NCI-H128 (cell line): Measurements from ENCODE around the gene MPZL1.

Source experiments
- DNase-seq: peaks from one replicate; lab custom pipeline; 2025; ENCODE audit not compliant: unreplicated experiment; lab: John Stamatoyannopoulos, UW

Gene MPZL1

DNA sequence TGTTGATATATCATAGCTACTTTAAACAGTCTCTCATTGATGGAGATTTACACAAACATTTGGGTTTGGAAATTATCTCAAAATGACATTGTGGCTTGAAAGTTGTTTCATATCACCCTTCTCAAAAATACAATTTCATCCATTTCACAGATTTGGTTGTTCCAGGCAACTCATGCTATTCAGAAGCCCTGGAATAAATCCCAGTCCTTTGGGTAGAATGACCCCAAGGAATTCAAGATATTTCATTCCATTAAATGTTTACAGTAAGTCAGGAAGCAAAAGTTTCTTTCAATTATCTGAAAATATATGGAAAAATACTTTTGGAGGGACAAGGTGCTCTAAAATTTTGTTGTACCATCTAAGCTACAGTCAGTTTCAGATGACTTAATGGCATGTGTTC, 27.1 kb downstream of the MPZL1 start:
- DNase-seq = no peak

DNA sequence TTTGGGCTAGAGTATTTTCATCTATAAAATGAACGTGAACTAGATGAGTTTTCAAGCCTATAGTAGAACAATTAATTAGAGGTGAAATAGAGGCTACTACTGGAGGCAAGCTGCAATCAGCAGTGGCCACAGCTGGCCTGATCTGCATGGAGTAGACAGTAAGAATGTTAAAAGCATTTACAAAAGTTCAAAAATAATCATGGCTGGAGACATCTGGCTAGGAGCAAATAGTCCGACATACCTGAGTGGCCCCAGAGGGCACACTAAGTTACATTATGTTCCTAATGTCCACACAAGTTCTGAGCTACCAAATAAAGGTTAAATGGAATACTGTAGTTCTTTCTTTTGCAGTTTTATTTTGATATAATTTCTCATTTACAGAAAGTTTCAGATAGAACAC, 28.0 kb downstream of the MPZL1 start:
- DNase-seq = no peak

DNA sequence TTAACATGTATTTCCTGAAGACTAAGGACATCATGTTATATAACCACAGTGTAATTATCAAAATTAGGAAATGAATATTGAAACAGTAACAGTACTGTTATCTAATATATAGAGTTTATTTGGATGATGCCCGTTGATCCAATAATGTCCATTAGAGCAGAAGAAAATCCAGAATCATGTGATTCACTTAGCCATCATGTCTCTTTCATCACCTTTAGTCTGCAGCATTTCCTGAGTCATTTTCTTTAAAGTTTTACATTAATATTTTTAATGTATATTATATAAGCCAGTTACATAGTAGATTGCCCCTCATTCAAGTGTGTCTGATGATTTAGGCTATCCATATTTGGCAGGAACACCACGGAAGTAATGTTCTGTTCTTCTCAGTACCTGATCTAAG, 28.9 kb downstream of the MPZL1 start:
- no peak for DNase-seq

DNA sequence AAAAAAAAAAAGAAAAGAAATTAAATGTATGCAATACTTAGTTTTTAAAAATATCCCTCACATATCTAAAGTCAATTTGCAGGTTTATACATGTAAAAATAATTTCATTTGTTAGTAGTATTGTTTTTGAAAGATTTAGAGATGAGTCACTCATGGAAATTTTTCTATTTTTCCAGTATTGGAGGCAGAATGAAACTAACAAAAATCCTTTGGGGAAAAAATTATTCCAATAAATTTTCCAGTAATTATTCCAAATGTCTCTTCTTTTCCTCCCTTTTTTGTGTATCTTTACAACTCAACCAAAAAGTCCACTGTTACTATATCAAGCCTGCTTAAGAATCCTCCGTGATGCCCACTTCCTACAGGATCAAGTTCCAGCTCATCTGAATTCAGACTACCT, 29.9 kb downstream of the MPZL1 start:
- no peak for DNase-seq

DNA sequence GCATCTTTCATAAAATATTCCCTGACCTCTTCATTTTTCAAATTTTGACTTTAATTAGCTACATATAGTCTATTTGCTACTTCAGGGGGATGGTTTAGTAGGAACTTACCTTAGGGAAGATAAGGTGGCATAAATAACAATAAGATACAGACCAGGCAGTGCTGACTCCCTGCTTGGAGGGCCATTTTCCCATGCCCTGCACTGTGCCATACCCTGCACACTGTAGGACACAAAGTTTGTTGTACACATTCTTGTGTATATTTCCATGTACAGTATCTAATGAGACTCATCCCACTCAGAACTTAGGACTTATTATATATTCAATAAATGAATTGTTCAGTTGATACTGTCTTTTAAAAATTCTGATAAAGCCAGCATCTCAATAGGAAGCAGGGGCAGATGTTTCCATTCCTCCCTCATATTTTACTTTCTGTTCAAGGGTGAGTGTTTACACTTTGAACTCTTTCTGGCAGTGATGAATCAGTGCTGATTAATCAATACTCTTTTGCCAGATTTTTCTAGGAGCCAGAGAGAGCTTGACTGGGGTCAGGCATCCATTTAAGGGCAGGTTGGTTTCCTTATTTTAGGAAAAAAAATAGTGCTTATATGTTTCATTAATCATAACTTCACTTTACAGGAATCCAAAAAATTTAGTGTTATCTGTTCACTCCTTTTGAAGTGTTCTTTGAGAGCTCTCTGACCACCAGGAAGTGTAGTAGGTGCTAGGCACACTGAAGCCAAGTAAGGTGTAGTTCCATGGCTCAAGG, 30.6 kb downstream of the MPZL1 start:
- DNase-seq = no peak

DNA sequence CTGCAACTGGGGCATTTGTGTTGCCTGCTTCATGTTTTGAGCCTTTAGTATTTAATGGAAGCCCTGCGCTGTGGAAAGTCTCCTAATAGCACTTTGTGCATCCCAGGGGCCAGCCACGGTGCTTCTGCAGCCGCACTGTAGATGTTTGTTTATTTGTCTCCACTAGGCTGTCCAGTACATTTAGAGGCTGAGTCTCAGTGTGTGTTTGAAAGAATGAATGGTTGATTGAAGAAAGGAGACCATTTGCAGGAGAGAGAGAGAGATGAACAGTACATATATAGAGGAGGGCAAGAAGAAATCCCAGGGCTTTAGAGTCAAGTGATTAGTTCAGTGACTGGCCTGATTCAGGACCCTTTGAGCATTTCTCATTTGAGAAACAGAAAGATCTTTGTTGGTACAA, 33.9 kb downstream of the MPZL1 start:
- no peak for DNase-seq

DNA sequence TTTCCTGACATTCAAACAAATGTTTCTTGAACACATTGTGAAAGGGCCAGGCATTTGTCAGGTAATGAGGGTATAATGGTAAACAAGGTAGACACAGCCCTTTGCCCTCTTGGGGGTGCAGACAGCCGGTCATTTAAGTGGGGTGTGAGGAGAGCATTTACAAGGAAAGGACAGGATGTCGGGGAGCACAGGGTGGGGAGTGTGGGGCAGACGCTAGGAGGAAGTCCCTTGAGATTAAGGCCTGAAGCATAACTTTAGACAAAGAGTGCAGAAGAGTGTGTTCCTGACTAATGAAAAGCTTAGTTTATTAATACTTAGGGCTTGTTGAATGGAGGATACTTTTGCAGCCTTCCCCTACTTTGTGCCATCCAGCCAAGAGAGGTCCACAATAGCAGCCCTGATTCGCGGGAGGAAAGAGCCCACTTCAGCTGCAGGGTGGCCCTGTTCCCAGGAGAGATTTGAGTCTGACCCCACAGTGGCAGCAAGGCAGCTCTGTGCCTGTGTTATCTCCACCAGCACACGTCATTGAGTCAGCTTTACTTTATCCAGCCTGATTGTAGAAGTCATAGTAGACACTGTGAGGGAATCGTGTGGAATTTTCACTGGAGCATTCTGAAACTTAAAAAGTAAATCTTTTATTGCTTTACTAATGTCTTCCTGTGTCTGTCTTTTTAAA, 35.1 kb downstream of the MPZL1 start:
- no peak for DNase-seq

DNA sequence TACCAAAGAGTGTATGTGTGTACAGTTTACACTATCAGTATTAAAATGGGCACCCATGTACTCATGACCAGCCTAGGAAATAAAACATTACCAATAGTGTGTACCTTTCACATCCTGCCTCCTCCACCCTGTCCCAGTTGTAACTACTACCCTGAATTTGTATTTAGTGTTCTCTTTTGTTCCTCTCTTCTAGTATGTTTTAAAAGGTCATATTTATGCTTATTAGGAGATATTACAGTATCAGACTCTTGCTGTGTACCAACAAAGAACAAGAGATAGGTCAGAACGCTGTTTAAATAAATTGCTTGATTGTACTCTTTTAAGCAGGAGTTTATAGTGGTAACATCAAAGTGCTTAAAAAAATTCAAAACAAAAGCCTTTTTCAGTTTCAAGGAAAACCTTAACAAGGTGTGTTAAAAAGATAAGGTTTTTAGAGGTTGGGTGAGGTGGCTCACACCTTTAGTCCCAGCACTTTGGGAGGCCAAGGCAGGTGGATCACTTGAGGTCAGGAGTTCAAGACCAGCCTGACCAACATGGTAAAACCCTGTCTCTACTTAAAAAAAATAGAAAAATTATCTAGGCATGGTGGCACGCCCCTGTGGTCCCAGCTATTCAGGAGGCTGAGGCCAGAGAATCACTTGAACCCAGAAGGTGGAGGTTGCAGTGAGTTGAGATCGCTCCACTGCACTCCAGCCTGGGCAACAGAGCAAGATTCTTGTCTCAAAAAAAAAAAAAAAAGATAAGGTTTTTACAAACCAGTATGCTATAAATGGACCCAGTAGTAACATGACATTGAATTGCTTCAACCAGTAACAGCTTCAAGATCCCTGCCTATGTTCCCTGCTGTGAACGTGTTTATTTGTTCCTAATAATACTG, 35.9 kb downstream of the MPZL1 start:
- DNase-seq = no peak

DNA sequence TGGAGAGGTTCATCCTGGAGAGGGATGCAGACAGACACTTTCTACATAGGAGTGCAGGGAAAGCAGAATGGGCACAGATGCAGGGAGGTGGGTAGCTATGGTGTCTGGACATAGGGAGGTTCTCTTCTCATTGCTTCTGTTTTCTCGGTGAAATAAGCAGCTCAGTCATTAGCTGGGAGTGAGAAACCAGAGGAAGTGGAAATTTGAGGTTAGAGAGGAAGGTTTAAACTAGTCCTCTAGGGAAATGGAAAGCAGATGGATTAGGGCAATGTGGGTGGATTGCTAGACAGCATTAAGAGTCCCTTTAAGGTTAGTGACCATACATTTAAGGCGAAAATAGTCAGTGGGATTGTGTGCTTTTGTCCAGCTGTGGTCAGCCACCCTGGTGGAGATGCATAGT, 39.6 kb downstream of the MPZL1 start:
- no peak for DNase-seq

DNA sequence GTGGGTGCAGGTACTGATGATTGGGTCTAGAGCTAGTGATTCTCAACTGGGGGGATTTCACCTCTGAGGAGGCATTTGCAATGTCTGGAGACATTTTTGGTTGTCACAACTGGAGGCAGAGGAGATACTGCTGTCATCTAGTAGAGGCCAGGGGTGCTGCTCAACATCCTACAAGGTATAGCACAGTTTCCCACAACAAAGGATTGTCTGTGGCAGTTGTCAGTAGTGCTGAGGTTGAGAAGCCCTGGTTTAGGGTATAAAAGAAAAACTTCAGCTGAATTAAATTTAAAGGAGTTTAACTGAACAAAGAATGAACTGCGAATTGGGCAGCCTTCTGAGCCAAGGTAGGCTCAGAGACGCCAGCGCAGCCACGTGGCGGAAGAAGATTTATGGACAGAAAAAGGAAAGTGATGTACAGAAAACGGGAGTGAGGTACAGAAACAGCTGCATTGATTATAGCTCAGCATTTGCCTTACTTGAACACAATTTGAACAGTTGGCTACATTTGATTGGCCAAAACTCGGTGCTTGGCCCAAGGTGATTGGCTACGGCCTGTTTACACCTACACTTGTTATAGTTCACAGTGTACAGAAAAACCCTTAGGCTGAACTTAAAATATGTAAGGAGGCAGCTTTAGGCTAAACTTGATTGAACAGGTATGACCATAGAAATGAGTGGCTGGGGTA, 40.4 kb downstream of the MPZL1 start:
- no peak for DNase-seq

DNA sequence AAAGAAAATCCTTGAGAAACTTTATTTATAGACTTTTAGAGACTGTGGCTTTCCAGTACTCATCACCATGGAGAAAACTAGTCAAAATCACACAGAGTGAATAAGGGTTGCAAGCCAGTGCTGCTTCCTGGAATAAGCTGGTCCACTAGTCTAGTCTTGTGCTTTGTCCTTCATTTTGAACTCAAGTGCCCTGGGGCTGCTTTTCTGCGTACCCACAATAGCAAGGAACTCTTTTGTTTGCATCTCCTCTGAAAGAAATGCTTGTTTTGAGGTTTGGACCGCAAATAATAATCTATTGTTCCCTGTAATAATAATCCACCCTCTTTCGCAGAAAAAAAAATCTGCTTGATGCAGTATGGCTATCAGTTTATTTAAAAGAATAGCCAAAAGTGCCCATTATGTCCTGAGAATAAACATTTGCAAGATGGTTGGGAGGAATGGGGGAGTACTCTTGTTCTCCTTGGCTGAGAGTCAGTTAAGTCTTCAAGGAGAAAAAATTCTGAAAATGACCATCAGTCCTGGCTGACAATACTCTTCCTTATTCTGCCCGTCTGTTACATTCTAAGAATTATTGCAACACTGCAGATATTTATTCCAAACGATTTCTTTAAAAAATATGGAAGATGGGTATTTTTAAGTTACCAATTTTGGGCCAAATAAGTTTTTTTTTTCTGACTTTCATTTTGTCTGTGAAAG, 41.9 kb downstream of the MPZL1 start:
- DNase-seq = no peak

DNA sequence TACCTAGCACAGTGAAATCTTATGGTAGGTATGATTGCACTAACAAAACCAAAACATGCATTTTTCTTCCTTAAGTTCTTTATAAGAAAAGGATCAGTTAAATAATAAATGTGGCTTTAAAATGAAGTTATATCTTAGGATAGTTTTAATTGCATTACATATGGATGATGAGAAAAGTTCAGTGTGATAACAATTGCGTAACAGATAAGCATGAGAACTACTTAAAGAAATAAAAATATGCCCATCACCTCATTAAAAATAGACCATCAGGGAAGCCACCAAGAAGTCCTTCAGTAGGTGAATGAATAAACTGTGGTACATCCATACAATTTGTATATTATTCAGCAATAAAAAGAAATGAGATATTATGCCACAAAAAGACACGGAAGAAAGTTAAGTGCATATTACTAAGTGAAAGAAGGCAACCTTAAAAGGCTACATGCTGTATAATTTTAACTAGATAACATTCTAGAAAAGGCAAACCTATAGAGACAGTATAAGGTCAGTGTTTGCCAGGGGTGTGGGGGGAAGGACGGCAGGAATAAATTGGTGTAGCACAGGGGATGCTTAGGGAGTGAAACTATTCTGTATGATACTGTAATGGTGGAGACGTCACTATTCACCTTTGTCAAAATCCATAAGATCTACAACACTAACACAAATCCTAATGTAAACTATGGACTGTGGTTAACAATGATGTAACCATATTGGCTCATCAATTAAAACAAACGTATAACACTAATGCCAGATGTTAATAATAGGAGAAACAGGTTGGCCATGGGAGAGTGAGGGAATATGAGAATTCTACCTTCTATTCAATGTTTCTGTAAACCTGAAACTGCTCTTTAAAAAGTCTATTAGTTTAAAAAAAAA, 42.9 kb downstream of the MPZL1 start:
- DNase-seq = no peak

DNA sequence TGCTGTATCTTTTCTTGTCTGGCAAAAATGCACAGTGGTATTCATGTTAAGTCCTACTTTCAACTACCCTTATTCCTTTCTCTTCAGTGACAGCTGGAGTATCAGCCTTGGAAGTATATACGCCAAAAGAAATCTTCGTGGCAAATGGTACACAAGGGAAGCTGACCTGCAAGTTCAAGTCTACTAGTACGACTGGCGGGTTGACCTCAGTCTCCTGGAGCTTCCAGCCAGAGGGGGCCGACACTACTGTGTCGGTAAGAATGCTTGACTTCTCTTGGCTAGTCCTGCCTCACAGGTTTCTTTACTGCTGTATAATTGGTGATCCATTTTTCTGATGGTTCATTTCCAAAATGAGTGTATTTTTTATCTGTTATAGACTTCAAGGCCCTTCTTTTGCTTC, 43.7 kb downstream of the MPZL1 start:
- no peak for DNase-seq

DNA sequence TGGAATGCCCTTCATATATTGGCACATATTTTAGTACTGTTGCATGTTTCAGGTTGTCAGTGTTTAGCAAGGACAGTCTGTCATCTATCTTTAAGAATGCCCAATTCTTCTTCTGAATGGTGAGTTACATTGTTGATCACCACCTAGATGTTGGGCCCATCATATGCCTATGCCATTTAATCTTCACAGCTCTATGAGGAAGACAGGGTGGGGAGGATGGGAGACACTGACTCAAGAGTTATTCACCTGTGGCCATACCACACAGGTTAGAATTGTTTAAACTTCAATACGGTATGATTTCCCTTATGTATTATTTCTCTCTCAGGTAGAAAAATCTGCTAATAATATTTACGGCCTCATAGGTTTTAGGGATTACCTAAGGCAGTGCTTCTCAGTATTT, 44.8 kb downstream of the MPZL1 start:
- DNase-seq = no peak

DNA sequence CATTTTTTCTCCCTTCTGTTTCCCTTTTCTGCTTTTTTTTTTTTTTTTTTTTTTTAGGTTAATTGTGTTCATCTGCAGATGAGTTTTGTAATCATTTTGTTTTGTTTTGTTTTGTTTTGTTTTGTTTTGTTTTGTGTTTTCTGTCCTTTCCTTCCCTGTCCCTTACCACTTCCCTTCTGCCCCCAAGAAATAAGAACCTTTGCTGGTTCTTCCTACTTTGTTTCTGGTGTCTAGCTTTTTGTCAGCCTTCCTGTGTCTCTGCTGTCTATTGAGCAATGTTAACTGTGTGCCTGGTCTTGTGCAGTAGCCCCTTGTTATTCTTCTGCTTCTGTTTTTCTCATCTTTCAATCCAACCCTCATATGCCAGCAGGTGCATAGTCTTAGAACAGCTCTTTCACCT, 46.0 kb downstream of the MPZL1 start:
- no peak for DNase-seq

DNA sequence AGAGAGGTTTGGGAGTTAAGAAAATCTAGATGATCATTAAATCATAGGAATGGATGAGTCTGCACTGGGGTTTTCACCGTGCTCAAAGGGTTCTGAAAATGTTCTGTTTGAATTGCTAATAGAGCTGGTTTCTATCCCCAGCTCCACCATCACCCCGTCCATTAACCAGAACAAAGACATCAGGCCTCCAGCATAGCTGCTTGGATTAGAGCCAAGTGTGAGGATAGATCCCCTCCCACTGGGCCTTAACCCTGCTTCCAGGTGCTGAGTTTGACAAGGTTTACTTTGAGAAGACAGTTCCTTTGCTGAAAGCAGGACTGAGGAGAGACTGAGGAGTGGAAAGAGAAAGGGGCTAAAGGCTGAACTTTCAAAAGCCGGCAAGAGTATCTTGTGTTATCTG, 48.3 kb downstream of the MPZL1 start:
- no peak for DNase-seq

DNA sequence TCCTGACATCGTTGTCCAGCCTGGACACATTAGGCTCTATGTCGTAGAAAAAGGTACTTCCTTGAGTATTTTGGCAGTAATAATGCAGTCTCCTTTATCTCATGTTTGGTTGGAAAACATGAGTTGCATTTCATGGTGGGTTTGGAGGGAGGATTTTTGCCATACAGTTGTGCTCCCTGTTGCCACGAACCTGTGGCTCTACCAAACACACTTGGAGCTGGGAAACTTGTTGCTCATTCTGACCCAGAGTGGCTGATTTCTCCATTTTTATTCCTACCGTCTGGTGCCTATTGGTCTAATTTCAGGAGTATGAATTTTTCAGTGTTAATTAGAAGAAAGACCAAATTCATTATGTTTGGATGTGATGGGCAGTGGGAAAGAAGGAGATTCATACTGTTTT, 50.7 kb downstream of the MPZL1 start:
- DNase-seq = no peak

DNA sequence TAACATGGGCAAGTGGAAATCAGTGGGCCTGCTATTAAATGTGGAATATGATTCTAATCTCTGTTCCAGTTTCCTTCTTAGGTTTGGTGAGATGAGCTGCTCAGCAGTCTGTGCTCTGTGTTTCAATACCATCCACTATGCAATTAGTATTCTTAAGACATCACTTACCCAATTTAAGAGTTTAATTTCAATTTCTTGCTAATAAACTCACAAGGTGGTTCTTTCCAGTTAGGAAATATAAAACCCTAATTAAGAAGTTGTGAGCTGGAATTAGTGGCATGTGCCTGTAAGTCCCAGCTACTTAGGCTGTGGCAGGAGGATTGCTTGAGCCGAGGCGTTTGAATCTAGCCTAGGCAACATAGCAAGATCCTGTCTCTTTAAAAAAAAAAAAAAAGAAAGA, 51.7 kb downstream of the MPZL1 start:
- no peak for DNase-seq

DNA sequence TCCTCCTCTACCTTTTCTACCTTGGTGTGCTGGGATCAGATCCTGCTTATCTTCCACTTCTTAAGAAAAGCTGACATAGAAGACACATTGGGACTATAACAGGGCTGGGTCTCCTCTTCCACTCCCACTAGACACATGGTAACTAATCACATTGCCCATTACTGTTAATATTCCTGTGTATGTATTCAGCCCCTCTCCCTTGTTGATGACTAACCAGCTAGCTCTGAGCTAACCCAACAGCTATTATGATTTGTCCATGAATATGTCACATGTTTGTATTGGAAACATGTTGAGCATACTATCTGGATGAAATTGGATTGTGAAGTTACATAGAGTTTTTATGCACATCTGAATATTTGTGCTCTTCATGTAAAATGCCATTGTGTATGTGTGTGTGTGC, 52.9 kb downstream of the MPZL1 start:
- no peak for DNase-seq

DNA sequence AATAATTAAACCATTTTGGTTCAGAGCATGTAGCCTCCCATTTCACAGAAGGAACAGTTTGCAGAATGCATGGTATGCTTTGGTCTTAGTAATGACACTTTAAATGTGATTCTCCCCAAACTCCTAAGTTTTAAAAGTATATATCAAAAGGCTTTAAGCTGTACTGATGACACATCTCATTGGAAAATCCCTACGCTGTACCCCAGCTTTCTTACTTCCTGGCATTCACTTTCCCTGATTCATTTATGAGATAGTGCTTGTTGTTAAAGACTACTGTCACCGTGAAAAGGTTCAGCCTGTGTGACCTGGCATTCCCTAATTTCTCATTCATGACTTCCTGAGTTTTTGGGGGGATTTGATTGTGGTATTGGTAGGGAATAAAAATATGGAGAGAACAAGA, 53.4 kb downstream of the MPZL1 start:
- no peak for DNase-seq
